ENCODE data around the gene DDX56. TPM values are rescaled to one million over a fixed set of nuclear protein-coding genes. Genes with fewer than 3 reads are reported as not detected.
A peak's percentile ranks its signal among the peaks of the same experiment; 100 is the strongest.

Gene DDX56
- total RNA-seq, 1 experiment from 2014 or later, result 120 TPM

GRCh38 chr7:44583146-44583865 is 9.6 kb upstream of the DDX56 start:
- Mint-ChIP-seq H3K4me1 (peaks cover 9 to 13% of the 10 kb centered on the region in 2 experiments), H3K9me3 (no peaks in the 10 kb centered on the region), H3K27ac (peak overlapping the region in 2 of 3 experiments; percentile 97; a peak in 3 of 7 replicates), H3K27me3 (ENCODE audit: low read depth) (no peaks in the 10 kb centered on the region; the same call in none of the 2 replicates), H3K36me3 (ENCODE audit: insufficient read depth in 1 of 3, low read depth in 3 of 3) (peaks cover 18 to 26% (median 25%) of the 10 kb centered on the region in 3 experiments; a peak in 6 of 7 replicates), H3K4me3 (peak overlapping the region; percentile 83 to 91)
- no peak overlapping the region for H2BK120ac ChIP-seq (ENCODE audit: low read depth, low read length, poor library complexity, severe bottlenecking)
- no peak overlapping the region for H4K8ac ChIP-seq (replicated peaks; ENCODE audit: insufficient read length, low read depth, low read length)
- H3K23me2 ChIP-seq (ENCODE audit: insufficient read length, low read depth, low read length, poor library complexity, severe bottlenecking), result peaks cover 6% of the 10 kb centered on the region
- TF ChIP-seq, protein P1, sequence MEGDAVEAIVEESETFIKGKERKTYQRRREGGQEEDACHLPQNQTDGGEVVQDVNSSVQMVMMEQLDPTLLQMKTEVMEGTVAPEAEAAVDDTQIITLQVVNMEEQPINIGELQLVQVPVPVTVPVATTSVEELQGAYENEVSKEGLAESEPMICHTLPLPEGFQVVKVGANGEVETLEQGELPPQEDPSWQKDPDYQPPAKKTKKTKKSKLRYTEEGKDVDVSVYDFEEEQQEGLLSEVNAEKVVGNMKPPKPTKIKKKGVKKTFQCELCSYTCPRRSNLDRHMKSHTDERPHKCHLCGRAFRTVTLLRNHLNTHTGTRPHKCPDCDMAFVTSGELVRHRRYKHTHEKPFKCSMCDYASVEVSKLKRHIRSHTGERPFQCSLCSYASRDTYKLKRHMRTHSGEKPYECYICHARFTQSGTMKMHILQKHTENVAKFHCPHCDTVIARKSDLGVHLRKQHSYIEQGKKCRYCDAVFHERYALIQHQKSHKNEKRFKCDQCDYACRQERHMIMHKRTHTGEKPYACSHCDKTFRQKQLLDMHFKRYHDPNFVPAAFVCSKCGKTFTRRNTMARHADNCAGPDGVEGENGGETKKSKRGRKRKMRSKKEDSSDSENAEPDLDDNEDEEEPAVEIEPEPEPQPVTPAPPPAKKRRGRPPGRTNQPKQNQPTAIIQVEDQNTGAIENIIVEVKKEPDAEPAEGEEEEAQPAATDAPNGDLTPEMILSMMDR (conservative IDR thresholded peaks at IDR 0.05), result no peak
- H3K4ac ChIP-seq (ENCODE audit: low read depth, low read length), result no peak overlapping the region
- no peak overlapping the region for H3K18ac ChIP-seq (ENCODE audit: insufficient read length, low read depth, low read length)
- no peak overlapping the region for H3K27ac ChIP-seq (ENCODE audit: insufficient read length, low read depth, low read length)
- H4K91ac ChIP-seq (ENCODE audit: insufficient read length, low read depth, low read length), result no peak overlapping the region
- H3K4me1 ChIP-seq (ENCODE audit: insufficient read depth, low read length), result peaks cover 4% of the 10 kb centered on the region; the same call in 1 of the 2 replicates
- no peak overlapping the region for H3K23ac ChIP-seq (ENCODE audit: insufficient read length, low read depth, low read length)
- no peak overlapping the region for H2BK20ac ChIP-seq (ENCODE audit: low read depth, low read length, poor library complexity, severe bottlenecking)
- H3K79me2 ChIP-seq (ENCODE audit: insufficient read depth, low read length), result peaks cover 2% of the 10 kb centered on the region; the same call in 1 of the 2 replicates
- no peak for DNase-seq
- no peaks in the 10 kb centered on the region for H3K79me1 ChIP-seq (ENCODE audit: insufficient read depth, low read depth, low read length, poor library complexity, severe bottlenecking)
- H4K20me1 ChIP-seq (ENCODE audit: control insufficient read depth, insufficient read depth, insufficient read length), result no peaks in the 10 kb centered on the region
- H3K9ac ChIP-seq (ENCODE audit: extremely low read depth, insufficient read length, low read length), result no peak overlapping the region
- no peak overlapping the region for H3T11ph ChIP-seq (ENCODE audit: low read length)
- H2BK15ac ChIP-seq (ENCODE audit: low read depth, low read length), result no peak overlapping the region
- WGBS (ENCODE audit: extremely low coverage, insufficient read length, low lambda C conversion rate), result no CpG with 5 or more reads among the region's 13 CpGs
- H2BK12ac ChIP-seq (ENCODE audit: insufficient read length, low read depth, low read length), result no peak overlapping the region
- H3K27me3 ChIP-seq (ENCODE audit: insufficient read depth, low read length), result no peaks in the 10 kb centered on the region
- peak overlapping the region; percentile 59 for H3K4me2 ChIP-seq (ENCODE audit: insufficient read depth, insufficient read length, low read length)
- H2BK5ac ChIP-seq (ENCODE audit: insufficient read length, low read length), result no peak overlapping the region
- no peak overlapping the region for H3K56ac ChIP-seq (ENCODE audit: insufficient read length, low read depth, low read length)
- no peak overlapping the region for H2AFZ ChIP-seq (ENCODE audit: low read length)
- no peaks in the 10 kb centered on the region for H3K9me3 ChIP-seq (ENCODE audit: control insufficient read depth, low read depth, low read length)
- no peak overlapping the region for H3K14ac ChIP-seq (ENCODE audit: insufficient read depth, low read length)
- H2AK5ac ChIP-seq (ENCODE audit: insufficient read length, low read length), result no peak overlapping the region
- H4K5ac ChIP-seq (ENCODE audit: insufficient read length, low read depth, low read length), result no peak overlapping the region
